Renal pelvis (tissue), 4 donors: ENCODE measurements around the gene TMEM17. TPM values are rescaled to one million over a fixed set of nuclear protein-coding genes. Genes with fewer than 3 reads are reported as not detected.
"Not testable (repeated sequence)": the region's sequence is repeated elsewhere in the genome, so short reads cannot be mapped to it uniquely, and the experiment has no call there.

ENCODE experiments used
- DNase-seq: peaks from one replicate; pipeline ENCODE4 v3.0.0-alpha.2; 2013
- polyA plus RNA-seq, 3 donors: library from polyadenylated mRNA; unstranded; fragments of 120-200 nt; gene quantifications; one replicate each; pipeline ENCODE4 v1.2.1, GENCODE V29; 2013; ENCODE audit not compliant: insufficient read length in 3 of 3

The TMEM17 gene
- polyA plus RNA-seq, 3 donors = 4.5 to 6.6 (median 6.3) TPM

DNA sequence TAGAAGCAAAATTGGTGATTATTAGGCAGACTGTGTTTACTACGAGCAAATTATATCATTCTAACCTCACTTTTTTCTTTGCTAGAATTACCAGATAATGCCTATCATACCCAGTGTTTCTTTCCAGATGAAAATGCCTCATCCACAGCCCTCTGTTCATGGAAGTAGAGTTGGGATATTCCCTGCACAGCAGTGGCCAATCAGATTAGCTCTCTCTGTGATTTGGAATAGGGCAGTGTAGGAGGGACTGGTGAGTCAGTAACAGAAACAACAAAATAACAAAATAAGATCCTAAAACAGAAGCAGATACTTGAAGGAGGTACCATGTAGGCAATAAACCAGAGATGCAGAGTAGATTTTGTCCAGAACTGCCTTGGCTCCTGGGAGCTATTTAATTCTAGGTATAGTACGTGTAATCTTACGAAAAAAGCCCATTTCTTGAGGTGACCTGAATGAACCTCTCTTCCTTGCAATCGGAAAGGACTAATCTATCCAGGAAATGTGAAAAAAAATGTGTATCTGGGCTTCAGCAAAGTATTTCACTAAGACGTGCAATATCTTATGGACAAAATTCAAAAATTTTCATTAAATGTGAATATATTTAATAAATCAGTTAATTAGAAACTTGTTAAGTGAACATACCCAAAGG lies 18.4 kb upstream of the TMEM17 start:
- DNase-seq = no peak

DNA sequence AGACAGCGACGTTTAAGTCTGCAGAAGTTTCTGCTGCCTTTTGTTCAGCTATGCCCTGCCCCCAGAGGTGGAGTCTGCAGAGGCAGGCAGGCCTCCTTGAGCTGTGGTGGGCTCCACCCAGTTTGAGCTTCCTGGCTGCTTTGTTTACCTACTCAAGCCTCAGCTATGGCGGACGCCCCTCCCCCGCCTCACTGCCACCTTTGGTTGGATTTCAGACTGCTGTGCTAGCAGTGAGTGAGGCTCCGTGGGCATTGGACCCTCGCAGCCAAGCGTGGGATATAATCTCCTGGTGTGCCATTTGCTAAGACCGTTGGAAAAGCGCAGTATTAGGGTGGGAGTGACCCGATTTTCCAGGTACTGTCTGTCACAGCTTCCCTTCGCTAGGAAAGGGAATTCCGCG lies 15.1 kb upstream of the TMEM17 start:
- DNase-seq = not testable (repeated sequence)

DNA sequence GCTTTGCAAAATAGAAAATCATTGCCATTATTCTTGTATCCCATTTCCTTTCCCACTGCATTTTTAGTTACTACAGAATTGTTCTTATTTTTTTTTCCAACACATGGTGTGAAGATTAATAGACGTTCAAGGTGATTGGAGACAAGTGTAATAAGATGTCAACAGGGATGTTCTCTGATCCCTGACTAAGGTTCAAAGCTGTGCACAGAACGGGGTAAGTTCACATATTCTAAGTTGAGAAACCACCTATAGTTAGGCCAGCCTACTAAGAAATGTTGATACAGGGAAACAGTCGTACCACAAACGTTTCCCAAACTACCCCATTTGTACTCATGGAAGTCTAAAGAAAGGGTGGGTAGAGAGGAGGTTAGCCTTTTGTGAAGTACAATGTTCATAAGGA lies 6.4 kb upstream of the TMEM17 start:
- no peak for DNase-seq

DNA sequence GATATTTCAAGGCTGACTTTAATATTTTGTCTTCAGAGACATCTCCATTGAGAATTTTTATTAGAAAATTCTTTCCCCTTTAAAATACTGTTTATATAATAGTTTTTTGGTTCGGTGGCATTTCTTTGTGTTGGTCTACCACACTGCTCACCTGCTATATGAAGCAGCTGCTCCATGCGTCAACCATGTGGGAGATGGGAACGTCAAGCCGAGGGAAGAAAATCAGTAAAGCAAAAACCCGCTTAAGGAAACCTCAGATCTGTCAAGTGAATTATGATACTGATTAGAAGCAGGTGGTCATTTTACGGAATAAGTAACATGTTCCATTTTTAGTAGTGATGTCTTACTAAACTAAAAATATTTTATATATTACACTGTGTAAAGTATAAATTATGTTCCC lies 5.6 kb upstream of the TMEM17 start:
- no peak for DNase-seq

DNA sequence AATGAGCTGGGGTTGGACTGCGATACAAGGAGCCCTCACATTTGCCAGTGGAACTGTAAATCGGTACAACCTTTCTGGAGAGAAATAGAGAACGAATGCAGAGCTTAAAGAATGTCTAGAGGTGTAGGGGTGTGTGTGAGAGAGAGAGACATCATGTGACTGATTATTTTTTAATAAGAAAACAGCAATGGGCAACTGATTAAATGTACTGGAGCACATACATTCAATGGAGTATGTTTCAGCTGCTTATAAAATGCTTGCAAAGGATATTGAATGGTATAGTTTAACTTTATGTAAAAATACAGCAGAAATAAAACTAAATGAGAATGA lies 391 bp upstream of the TMEM17 start:
- no peak for DNase-seq

DNA sequence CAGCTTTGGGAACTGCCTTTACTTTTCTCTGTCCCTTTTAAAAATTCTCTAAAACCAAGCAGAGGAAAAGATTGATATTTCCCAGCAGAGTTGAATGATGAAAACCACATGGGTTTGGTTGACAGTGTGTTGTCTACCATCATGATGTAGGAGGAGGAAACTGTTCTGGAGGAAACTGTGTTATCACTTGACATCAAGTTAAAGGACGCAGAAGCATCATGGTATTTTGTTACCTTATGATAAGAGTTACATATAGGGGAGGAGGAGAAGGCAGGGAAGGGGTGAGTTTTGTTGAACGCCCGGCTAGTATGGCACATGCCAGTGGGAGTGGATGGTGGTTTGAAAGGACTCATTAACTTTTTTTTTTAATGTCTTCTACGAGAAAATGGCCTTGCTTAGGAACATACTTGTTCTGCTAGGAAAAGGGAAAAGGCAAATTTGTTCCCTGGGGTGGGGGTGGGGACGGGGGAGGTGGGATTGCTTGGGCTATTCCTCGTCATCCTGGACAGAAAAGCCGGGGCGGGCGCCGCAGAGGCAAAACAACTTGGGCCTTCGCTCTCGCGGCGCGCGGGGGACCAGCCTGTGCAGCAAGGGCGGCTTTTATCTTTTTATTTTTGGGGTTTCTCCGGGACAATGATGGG lies 766 bp downstream of the TMEM17 start:
- no peak for DNase-seq

DNA sequence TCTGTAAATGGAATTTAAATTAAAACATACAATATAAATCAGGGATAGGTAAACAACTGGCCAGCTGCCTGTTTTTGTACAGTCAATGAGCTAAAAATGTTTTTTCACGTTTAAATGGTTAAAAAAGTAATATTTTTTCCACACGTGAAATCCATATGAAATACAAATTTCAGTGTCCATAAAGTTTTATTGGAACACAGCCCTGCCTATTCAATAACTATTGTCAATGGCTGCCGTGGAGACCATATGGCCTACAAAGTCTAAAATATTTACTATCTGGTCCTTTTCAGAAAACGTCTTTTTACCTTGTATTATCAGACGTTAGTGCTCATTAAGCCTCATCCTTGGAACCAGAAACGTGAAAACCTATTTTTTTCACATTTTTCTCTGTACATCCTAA lies 1.3 kb downstream of the TMEM17 start:
- no peak for DNase-seq

DNA sequence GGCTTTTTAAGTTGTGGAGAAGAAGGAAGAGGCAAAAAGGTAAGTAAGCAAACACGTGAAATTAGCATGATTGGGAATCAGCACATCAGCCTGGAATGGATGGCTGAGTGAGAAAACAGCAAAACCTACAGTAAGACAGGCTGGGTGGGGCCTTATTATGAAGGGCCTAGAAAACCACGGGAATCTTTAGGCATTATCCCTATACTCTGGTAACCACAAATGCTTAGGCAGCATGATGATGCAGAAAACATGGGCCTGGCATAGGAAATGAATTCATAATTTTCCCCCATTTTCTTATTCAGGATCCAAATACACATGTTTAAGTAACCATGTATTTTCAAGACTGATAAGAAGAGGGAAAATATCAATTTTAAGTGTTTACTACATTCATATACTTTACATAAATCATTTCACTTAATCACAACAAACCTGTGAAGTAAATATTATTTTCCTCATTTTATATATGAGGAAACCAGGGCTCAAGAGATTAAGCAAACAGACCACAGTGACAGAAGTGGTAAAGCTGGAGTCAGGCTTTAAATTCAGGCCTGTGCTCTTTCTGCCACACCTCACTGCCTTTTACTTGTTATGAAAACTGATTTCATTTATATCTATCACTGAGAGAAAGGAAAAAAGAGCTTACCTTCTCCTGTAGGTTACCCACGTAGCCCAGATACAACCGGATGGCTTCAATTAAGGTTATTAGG lies 4.0 kb downstream of the TMEM17 start:
- no peak for DNase-seq

DNA sequence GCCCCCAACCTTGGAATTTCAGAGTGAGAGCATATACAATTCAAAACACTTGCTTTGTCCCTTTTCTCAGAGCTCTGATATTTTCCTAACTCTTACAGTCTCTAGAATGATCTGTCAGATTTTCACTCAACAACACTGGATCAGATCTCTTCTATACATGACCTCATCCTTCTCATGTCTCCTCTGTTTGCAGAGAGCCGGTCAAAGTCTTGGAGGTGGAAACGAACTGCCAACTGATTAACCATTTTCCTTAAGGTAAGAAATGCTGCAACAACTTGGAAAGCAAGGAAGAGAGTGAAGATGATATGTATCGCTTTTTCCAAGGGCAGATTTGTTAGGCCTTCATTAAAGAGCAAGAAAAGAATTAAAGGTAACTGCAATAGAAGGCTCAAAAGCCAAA lies 4.9 kb downstream of the TMEM17 start:
- DNase-seq = no peak

DNA sequence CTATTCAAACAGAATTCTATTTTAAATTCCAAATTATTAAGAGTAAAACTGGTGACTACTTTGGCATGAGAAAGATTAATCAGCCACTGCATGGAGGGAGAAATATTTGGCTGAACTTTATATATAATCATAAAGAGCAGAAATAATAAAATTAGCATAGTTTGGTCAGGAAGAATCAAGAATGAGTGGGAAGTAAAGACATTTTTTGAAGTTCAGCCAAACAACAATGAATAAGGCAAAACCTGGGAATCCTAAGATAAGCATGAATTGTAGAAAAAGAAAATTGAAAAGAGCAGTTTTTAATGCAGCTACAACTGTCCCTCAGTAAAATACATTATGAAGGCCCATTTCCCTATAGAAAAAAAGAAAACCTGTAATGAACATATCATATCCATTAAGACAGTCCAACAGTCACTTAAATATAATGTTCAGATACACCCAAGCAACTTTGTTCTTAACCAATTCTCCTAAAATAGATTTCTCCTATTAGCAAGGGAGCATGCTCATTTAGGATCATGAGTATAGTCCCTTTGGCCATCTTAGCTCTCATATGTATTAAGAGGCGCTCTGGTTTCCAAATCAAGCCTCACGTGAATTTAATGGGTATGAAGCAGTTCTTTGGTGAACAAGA lies 6.5 kb downstream of the TMEM17 start:
- DNase-seq = no peak

DNA sequence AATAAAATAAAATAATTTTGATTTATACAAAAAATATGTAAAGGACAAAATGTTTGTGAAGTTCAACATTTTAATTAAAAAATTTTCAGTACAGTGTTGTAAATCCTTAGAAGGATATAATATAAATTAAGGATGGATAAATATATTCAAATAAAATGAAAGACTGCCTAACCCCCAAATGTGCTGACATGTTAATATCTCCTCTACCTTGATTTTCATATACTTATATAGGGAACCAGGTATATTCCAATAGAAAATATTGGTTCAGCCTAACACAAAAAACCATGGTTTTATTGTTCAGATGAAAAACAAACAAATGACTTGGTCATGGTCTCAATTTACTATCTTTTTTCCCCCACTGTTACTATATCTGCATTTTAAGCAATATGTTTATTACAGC lies 7.3 kb downstream of the TMEM17 start:
- DNase-seq = no peak

DNA sequence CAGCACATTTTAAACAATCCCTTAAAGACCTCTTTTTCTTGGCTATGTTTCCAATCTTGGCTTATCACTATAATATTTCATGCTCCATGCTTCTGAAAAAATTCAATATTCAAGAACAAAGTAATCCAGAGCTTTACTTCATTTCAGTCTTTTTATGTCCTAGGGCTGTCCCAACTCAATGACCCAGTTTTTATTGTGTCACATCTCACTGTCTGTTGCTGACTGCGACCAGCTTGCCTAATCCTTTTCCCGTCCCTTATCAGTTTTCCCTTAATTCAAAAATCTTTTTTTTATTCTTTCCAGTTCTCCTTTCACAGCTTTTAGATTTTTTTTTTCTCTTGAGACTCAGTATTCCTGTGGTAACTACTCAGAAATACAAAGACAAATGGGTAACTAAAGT lies 10.2 kb downstream of the TMEM17 start:
- no peak for DNase-seq

DNA sequence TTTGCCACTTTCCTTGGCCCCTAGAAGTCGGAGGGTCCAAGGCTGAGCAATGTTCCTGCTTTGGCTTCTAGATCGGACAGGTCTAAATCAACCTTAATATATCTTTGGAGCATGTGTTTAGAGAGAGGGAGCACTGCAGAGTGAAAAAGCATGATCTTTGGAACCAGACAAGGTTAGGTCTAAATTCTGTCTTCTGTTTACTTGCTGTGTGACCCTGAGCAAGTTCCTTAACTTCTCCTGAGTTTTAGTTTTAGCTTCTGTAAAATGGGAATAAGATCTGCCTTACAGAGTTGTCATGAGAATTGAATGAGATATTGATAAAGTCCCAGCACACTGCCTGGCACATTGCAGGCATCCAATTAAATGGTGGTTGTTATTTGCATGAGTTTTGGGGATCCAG lies 13.9 kb downstream of the TMEM17 start:
- DNase-seq = no peak

DNA sequence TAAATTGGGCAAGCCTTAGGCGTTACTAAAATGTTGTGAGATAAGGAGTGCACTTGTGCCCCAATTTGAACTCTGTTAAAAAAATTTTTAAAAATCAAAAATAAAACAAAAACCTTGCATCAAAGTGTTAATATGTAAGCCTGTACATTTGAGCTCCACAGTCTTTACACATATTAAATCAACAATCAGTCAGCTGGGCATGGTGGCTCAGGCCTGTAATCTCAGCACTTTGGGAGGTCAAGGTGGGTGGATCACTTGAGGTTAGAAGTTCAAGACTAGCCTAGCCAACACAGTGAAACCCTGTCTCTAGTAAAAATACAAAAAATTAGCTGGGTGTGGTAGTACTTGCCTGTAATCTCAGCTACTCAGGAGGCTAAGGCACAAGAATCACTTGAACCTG lies 16.3 kb downstream of the TMEM17 start:
- no peak for DNase-seq

DNA sequence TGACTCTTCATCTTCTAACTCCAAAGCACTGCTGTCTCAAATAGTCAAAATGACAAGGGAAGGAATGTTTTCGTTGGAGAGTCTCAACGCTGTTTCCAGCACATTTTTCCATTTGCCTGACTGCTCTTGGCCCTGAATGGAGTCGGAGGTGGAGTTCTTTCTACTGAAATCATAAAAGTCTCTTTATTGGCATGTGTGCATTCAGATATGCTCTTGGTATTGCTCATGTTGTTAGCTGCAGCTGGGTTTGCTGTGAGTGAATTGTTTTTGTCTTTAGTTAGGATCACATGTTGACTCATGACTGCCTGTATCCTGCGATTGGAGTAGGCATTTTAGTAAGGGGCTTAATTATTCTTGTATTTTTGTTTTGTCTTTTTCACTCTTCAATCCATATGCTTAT lies 16.8 kb downstream of the TMEM17 start:
- DNase-seq = no peak

DNA sequence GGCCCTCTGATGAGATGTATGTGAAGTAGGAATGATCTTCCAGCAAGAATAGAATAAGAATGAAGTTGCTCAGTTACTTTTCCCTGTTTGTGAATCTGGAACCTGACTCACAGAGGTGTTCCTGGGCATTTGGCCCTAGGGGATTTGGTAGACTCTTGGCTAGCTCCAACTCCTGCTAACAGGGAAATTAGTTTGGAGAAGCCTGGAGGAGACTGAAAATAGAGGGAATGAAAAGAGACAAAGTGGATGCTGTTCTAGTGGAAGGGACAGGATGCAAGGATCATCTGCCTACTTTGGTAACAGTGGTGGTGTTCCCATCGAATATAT lies 19.6 kb downstream of the TMEM17 start:
- no peak for DNase-seq

DNA sequence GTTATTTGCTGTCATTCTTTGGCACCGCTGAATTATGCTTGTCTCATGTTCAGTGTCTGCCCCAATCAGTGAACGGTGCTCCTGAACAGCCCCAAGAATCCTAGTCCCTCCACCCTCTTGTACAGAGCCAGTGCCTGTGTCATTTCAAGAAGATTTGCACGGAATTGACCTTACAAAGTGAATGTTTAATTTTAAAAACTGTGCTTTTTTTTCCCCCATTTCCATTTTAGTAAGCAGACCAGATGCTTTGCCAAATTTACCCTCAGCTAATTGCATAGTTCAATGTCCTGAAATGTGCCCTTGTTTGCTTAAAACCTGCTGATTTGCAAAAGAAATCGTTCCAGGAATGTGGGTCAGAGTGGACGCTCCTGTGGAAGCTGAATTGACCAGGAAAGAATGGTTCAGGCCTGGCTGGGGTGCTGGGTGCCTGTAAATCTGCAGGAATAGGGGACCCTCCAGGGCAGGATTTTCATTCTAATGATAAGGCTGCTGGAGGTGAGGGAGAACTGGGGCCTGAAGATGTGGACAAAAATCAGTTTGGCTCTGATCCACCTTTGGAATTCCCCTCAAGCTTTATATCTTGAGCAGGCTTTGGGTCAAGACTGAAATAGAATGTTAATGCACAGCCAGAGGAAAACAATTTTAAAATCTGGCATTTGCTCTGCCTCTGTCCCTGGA lies 20.1 kb downstream of the TMEM17 start:
- no peak for DNase-seq

DNA sequence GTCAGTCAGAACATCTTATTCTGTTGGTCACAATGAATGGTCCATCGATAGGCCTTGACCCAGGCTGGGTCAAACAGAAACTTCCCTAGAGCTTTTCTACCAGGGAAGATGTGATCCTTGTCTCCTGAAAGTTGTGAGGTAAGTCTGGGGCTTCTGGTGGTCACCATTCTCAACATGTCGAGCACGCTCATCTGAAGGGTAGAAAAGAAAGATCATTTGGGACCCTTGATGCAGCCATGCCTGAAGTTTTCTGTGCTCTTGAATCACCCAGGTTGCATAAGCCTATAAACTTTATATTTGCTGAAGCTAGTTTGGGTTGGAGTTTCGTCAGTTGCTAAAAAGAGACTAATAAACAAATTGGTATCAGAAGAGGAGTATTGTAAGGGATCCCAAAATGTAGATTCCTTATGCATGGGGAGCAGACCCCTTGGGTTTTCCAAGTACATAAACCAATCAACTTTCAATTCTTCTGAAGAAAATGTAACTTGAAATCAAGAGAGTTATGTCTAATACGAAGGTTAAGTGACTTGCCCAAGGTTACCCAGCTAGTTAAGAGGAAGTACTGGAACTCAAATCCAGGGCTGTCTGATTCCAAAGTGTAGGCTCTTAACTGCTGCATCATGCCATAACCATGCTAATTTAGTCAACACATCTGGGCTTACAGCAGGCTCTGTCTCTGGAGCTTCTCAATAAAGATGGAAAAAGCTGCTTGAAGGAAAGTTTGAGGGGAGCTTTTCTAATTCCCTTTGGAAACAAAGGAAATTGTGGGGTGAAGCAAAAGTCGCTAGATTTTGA lies 23.2 kb downstream of the TMEM17 start:
- no peak for DNase-seq

DNA sequence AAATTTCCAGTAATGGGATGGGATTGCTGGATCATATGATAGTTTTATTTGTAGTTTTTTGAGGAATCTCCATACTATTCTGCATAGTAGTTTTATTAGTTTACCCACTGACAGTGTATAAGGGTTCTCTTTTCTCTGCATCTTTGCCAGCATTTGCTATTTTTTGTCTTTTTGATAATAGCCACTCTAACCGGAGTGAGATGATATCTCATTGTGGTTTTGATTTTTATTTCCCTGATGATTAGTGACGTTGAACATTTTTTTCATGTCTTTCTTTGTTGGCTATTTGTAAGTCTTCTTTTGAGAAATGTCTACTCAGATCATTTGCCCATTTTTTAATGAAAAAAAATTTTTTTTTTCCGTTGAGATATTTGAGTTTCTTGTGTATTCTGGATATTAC lies 26.1 kb downstream of the TMEM17 start:
- DNase-seq = no peak

DNA sequence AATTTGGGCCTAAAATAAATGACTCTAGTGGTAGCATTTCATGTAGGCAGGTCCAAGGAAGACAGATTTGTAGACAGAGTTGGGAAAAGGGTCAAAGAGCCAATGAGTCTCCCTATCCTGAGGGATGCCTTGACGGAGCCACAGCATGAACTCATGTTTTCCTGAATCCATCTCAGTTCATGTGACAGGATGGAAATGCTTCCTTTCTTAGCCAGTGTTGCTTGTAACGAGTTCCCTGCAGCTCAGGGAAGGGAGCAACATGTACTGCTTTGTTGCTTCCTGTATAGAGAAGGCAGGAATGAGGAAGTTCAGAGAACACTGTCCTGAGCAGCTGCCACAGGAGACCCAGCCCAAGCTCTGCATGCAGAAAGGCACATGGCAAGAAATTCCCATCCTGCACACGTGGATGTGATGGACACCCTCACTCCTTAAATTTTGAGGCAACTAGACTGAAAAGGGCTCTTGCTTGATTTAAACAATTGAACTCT lies 27.9 kb downstream of the TMEM17 start:
- no peak for DNase-seq

DNA sequence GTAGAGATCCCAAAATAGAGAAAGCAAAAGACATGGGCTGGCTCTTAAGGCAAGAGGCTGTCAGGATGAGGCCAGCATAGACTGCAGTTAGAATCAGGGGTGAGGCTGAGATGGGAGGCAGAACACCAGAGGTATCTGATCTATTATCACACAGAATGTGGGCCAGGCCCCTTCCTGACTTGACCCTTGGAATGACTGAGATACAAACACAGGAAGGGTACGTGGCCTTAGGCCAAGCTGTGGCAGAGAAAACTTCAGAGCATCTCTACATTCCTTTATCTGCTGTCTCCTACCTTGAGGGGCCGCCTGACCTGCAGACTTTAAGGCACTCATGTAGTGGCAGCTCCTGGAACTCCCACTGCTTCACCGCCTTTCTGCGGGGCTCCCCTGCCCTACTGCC lies 28.4 kb downstream of the TMEM17 start:
- no peak for DNase-seq
